Fibroblast of lung (primary cell): ENCODE measurements around the gene NLGN2. TPM values are rescaled to one million over a fixed set of nuclear protein-coding genes. Genes with fewer than 3 reads are reported as not detected.

Experiments
- DNase-seq, 2 donors: peaks; one replicate each; pipeline versions ENCODE4 v3.0.0 to v3.0.0-alpha.2; 2010; ENCODE audit warnings: low read depth in 2 of 2
- H2AFZ ChIP-seq: 2 replicates; pipeline ENCODE4 v1.5.1; 2012; ENCODE audit warnings: low read length, control low read depth, inconsistent platforms
- H3K27ac ChIP-seq: 2 replicates; pipeline ENCODE4 v1.5.1; 2011; ENCODE audit warnings: low read length, control low read depth; ENCODE audit not compliant: insufficient read depth
- H3K27me3 ChIP-seq: 2 replicates; pipeline ENCODE4 v1.5.1; 2011; ENCODE audit warnings: mild to moderate bottlenecking, low read length; ENCODE audit not compliant: control insufficient read depth, insufficient read depth
- H3K36me3 ChIP-seq: 2 replicates; pipeline ENCODE4 v1.5.1; 2011; ENCODE audit warnings: low read length; ENCODE audit not compliant: control insufficient read depth, insufficient read depth
- H3K4me1 ChIP-seq: 2 replicates; pipeline ENCODE4 v1.5.1; 2011; ENCODE audit warnings: low read length; ENCODE audit not compliant: control insufficient read depth, insufficient read depth; ENCODE audit errors: extremely low read depth
- H3K4me2 ChIP-seq: 2 replicates; pipeline ENCODE4 v1.5.1; 2011; ENCODE audit warnings: low read length, control low read depth; ENCODE audit not compliant: insufficient read depth; ENCODE audit errors: extremely low read depth
- H3K4me3 ChIP-seq, 4 experiments: fragments of 200-600 bp in 1 of 4; sonication (generic) in 1 of 4; replicated peaks in 1 of 4; 2 replicates each; pipeline ENCODE4 v1.5.1; 2011 to 2016; ENCODE audit warnings: low read length in 4 of 4, low read depth in 3 of 4, mild to moderate bottlenecking in 3 of 4, control low read depth in 2 of 4, inconsistent platforms in 1 of 4, mixed read lengths in 1 of 4; ENCODE audit not compliant: insufficient read depth in 1 of 4; ENCODE audit errors: control extremely low read depth in 1 of 4
- H3K79me2 ChIP-seq: 2 replicates; pipeline ENCODE4 v1.5.1; 2012; ENCODE audit warnings: mild to moderate bottlenecking, low read length, inconsistent platforms; ENCODE audit not compliant: control insufficient read depth, insufficient read depth
- H3K9ac ChIP-seq: 2 replicates; pipeline ENCODE4 v1.5.1; 2011; ENCODE audit warnings: mild to moderate bottlenecking, low read length, control low read depth; ENCODE audit not compliant: insufficient read depth
- H3K9me3 ChIP-seq: 2 replicates; pipeline ENCODE4 v1.5.1; 2012; ENCODE audit warnings: low read depth, low read length; ENCODE audit not compliant: control insufficient read depth, insufficient read depth
- H4K20me1 ChIP-seq: 2 replicates; pipeline ENCODE4 v1.5.1; 2011; ENCODE audit warnings: low read length; ENCODE audit not compliant: control insufficient read depth, insufficient read depth; ENCODE audit errors: extremely low read depth
- CTCF ChIP-seq, 2 donors: IDR thresholded peaks in 1 of 2; conservative IDR thresholded peaks in 1 of 2; 1 replicate in 1 of 2; 2 replicates in 1 of 2; pipeline ENCODE4 v1.5.1; 2011 to 2012; ENCODE audit warnings: low read length in 2 of 2, control low read depth in 1 of 2, inconsistent platforms in 1 of 2, low read depth in 1 of 2, mild to moderate bottlenecking in 1 of 2
- EZH2 ChIP-seq: IDR thresholded peaks from 2 replicates; pipeline ENCODE4 v1.5.1; 2012; ENCODE audit warnings: low read length, control low read depth, mild to moderate bottlenecking; ENCODE audit errors: missing control alignments
- polyA plus RNA-seq, 2 donors: library from polyadenylated mRNA; depleted of rRNA in 1 of 2; stranded (reverse) in 1 of 2; unstranded in 1 of 2; fragments of >200 nt; gene quantifications; 2 replicates each; pipeline ENCODE4 v1.2.1, GENCODE V29; 2011 to 2012; ENCODE audit warnings: missing spikeins in 1 of 2
- total RNA-seq: library from RNA; depleted of rRNA; stranded (reverse); fragments of >200 nt; gene quantifications from 2 replicates; pipeline ENCODE4 v1.2.1, GENCODE V29; 2014

Gene NLGN2
- total and polyA plus RNA-seq, 2 donors (not counting 1 experiment from before 2014, with no cell fraction given), result 7.3 to 12.1 TPM

GRCh38 chr17:7421186-7421585, 13.5 kb downstream of the NLGN2 start:
- no peaks in the 10 kb centered on the region for H3K4me1 ChIP-seq
- H2AFZ ChIP-seq, result no peak overlapping the region
- no peak for DNase-seq
- no peak overlapping the region for H3K9ac ChIP-seq
- H3K36me3 ChIP-seq, result peaks cover 2% of the 10 kb centered on the region
- no peaks in the 10 kb centered on the region for H4K20me1 ChIP-seq
- no peaks in the 10 kb centered on the region for H3K79me2 ChIP-seq
- H3K27me3 ChIP-seq, result no peaks in the 10 kb centered on the region
- no peak overlapping the region for H3K27ac ChIP-seq
- no peak overlapping the region for H3K4me2 ChIP-seq
- no peak overlapping the region for H3K4me3 ChIP-seq
- H3K9me3 ChIP-seq, result no peaks in the 10 kb centered on the region
- TF ChIP-seq EZH2 (no peak), CTCF (conservative IDR thresholded peaks at IDR 0.05 in 1 of 2, IDR thresholded peaks at IDR 0.05 in 1 of 2; ENCODE audit: low read depth in 1 of 2, low read length in 2 of 2) (no peak)

- no peak for DNase-seq
- no peaks in the 10 kb centered on the region for H3K36me3 ChIP-seq
Observed at GRCh38 chr17:7423679-7424078, 16.0 kb downstream of the NLGN2 start.

GRCh38 chr17:7425316-7425715, 17.7 kb downstream of the NLGN2 start, which contains the start of gene SPEM2:
Gene SPEM2 (plus strand): TSS chr17:7425616. CDS start chr17:7425689, 73 bp downstream.
- H2AFZ ChIP-seq, result no peak within 1 kb of the TSS
- H3K9me3 ChIP-seq, result no peaks in the 10 kb centered on the region
- H3K4me3 ChIP-seq, result no peak within 1 kb of the TSS
- H3K27ac ChIP-seq, result no peak within 1 kb of the TSS
- no peaks in the 10 kb centered on the region for H3K4me1 ChIP-seq
- TF ChIP-seq CTCF (conservative IDR thresholded peaks at IDR 0.05 in 1 of 2, IDR thresholded peaks at IDR 0.05 in 1 of 2; ENCODE audit: low read depth in 1 of 2, low read length in 2 of 2) (no peak), EZH2 (no peak)
- H3K79me2 ChIP-seq, result no peaks in the 10 kb centered on the region
- H3K36me3 ChIP-seq, result no peaks in the 10 kb centered on the region
- H3K9ac ChIP-seq, result no peak within 1 kb of the TSS
- no peak for DNase-seq
- no peaks in the 10 kb centered on the region for H3K27me3 ChIP-seq
- H3K4me2 ChIP-seq, result no peak within 1 kb of the TSS
- no peaks in the 10 kb centered on the region for H4K20me1 ChIP-seq

More at GRCh38 chr17:7423679-7424078, 16.0 kb downstream of the NLGN2 start:
- Histone ChIP-seq H3K79me2 (no peaks in the 10 kb centered on the region), H3K4me3 (no peak overlapping the region), H3K27ac (no peak overlapping the region), H3K4me1 (no peaks in the 10 kb centered on the region), H3K4me2 (no peak overlapping the region), H3K9me3 (no peaks in the 10 kb centered on the region), H3K27me3 (no peaks in the 10 kb centered on the region), H4K20me1 (no peaks in the 10 kb centered on the region), H2AFZ (no peak overlapping the region), H3K9ac (no peak overlapping the region)
- TF ChIP-seq EZH2 (no peak), CTCF (conservative IDR thresholded peaks at IDR 0.05 in 1 of 2, IDR thresholded peaks at IDR 0.05 in 1 of 2; ENCODE audit: low read depth in 1 of 2, low read length in 2 of 2) (no peak)
